SK-N-SH (cell line): ENCODE results near the gene DNMBP. TPM values are rescaled to one million over a fixed set of nuclear protein-coding genes. Genes with fewer than 3 reads are reported as not detected.

Source experiments
- CTCF ChIA-PET: fragments of 300-600, 350-600 bp; formaldehyde crosslinking; extraction: SDS; loops from one replicate; lab custom pipeline; 2021; lab: Yijun Ruan, JAX
- POLR2A ChIA-PET: fragments of 350-600 bp; sonication (Branson Sonifier 250); formaldehyde crosslinking; extraction: SDS; loops from one replicate; lab custom pipeline; 2020; ENCODE audit warnings: antibody characterized with exemption, inconsistent platforms; lab: Yijun Ruan, JAX
- DNase-seq: peaks from one replicate; pipeline ENCODE4 v3.0.0; 2012
- H2AFZ ChIP-seq: fragments of 200-600 bp; sonication (generic); 2 replicates; pipeline ENCODE4 v1.8.1; 2016; ENCODE audit warnings: antibody characterized with exemption, mild to moderate bottlenecking, low read depth
- H3F3A ChIP-seq: fragments of 200-600 bp; sonication (generic); replicated peaks from 2 replicates; pipeline ENCODE3; 2016; ENCODE audit warnings: antibody characterized with exemption, mild to moderate bottlenecking; ENCODE audit not compliant: insufficient read depth
- H3K27ac ChIP-seq, 2 experiments: fragments of 200-500 bp in 1 of 2; fragments of 200-600 bp in 1 of 2; sonication (Bioruptor generic) in 1 of 2; sonication (generic), shearing (Covaris generic) in 1 of 2; 2 replicates each; pipeline versions ENCODE4 v1.5.1 to v1.6.1; 2014 to 2016; ENCODE audit warnings: low read depth in 2 of 2, inconsistent platforms in 1 of 2, low read length in 1 of 2, mild to moderate bottlenecking in 1 of 2, mixed read lengths in 1 of 2
- H3K27me3 ChIP-seq: fragments of 200-600 bp; sonication (generic), shearing (Covaris generic); 2 replicates; pipeline ENCODE4 v1.6.1; 2016; ENCODE audit warnings: mixed run types; ENCODE audit not compliant: insufficient read depth
- H3K36me3 ChIP-seq, 2 experiments: fragments of 200-500 bp in 1 of 2; fragments of 200-600 bp in 1 of 2; sonication (Bioruptor generic) in 1 of 2; sonication (generic) in 1 of 2; replicated peaks in 1 of 2; 2 replicates each; pipeline versions ENCODE3 to v1.5.1; 2014 to 2016; ENCODE audit warnings: low read length in 1 of 2, mild to moderate bottlenecking in 1 of 2; ENCODE audit not compliant: insufficient read depth in 2 of 2, control insufficient read depth in 1 of 2
- H3K4me1 ChIP-seq, 2 experiments: fragments of 200-500 bp in 1 of 2; fragments of 200-600 bp in 1 of 2; sonication (Bioruptor generic) in 1 of 2; sonication (generic), shearing (Covaris generic) in 1 of 2; 2 replicates each; pipeline versions ENCODE4 v1.5.1 to v1.6.1; 2014 to 2016; ENCODE audit warnings: low read depth in 1 of 2, low read length in 1 of 2, mixed run types in 1 of 2; ENCODE audit not compliant: insufficient read depth in 2 of 2, control insufficient read depth in 1 of 2
- H3K4me2 ChIP-seq: fragments of 200-600 bp; sonication (generic), shearing (Covaris generic); 2 replicates; pipeline ENCODE4 v1.6.1; 2017; ENCODE audit warnings: mixed run types
- H3K4me3 ChIP-seq, 2 experiments: fragments of 200-500 bp in 1 of 2; fragments of 200-600 bp in 1 of 2; sonication (Bioruptor generic) in 1 of 2; sonication (generic), shearing (Covaris generic) in 1 of 2; 2 replicates each; pipeline versions ENCODE4 v1.5.1 to v1.8.1; 2014 to 2016; ENCODE audit warnings: low read depth in 2 of 2, inconsistent platforms in 1 of 2, low read length in 1 of 2, mild to moderate bottlenecking in 1 of 2, mixed read lengths in 1 of 2, moderate library complexity in 1 of 2
- H3K79me2 ChIP-seq: fragments of 200-600 bp; sonication (generic); 2 replicates; pipeline ENCODE4 v1.8.1; 2017; ENCODE audit warnings: mild to moderate bottlenecking; ENCODE audit not compliant: insufficient read depth
- H3K9ac ChIP-seq: fragments of 200-600 bp; sonication (generic); 2 replicates; pipeline ENCODE4 v1.6.1; 2017; ENCODE audit warnings: mixed run types
- H3K9me2 ChIP-seq: fragments of 200-600 bp; sonication (generic); 2 replicates; pipeline ENCODE4 v1.6.1; 2017; ENCODE audit warnings: mixed run types
- H3K9me3 ChIP-seq: fragments of 200-600 bp; sonication (generic); 2 replicates; pipeline ENCODE4 v1.6.1; 2017; ENCODE audit warnings: mixed run types, mild to moderate bottlenecking, moderate library complexity
- H4K20me1 ChIP-seq: fragments of 200-600 bp; sonication (generic); 2 replicates; pipeline ENCODE4 v1.6.1; 2017; ENCODE audit warnings: mild to moderate bottlenecking, mixed run types; ENCODE audit not compliant: insufficient read depth
- CTCF ChIP-seq: fragments of 200-600 bp; sonication (generic); IDR thresholded peaks from 2 replicates; pipeline ENCODE4 v1.6.1; 2017; ENCODE audit warnings: antibody characterized with exemption, mild to moderate bottlenecking, moderate library complexity
- ELF1 ChIP-seq: IDR thresholded peaks from 2 replicates; pipeline ENCODE4 v1.4.0; 2012
- FOXJ3 ChIP-seq: sonication (generic); formaldehyde crosslinking; IDR thresholded peaks from 2 replicates; pipeline ENCODE4 v1.5.1; 2020; ENCODE audit warnings: mild to moderate bottlenecking, missing genetic modification reagents
- MXI1 ChIP-seq: IDR thresholded peaks from 2 replicates; pipeline ENCODE4 v1.6.1; 2012; ENCODE audit warnings: mild to moderate bottlenecking, low read depth, low read length, improper control_type of control experiment
- POLR2AphosphoS5 ChIP-seq: IDR thresholded peaks from 2 replicates; pipeline ENCODE4 v1.6.1; 2012; ENCODE audit warnings: low read depth, low read length
- RAD21 ChIP-seq: IDR thresholded peaks from 2 replicates; pipeline ENCODE4 v1.6.1; 2012; ENCODE audit warnings: mild to moderate bottlenecking, low read length
- RFX5 ChIP-seq: IDR thresholded peaks from 2 replicates; pipeline ENCODE4 v1.6.1; 2012; ENCODE audit warnings: mild to moderate bottlenecking, improper control_type of control experiment, low read length
- SMC3 ChIP-seq: IDR thresholded peaks from 2 replicates; pipeline ENCODE4 v1.6.1; 2012; ENCODE audit warnings: low read depth, low read length, improper control_type of control experiment
- TAF1 ChIP-seq: IDR thresholded peaks from 2 replicates; pipeline ENCODE4 v1.6.1; 2012; ENCODE audit warnings: low read depth, mild to moderate bottlenecking, low read length, moderate library complexity, borderline replicate concordance
- USF2 ChIP-seq: fragments of 150-350 bp; IDR thresholded peaks from 2 replicates; pipeline ENCODE4 v1.6.1; 2017; ENCODE audit warnings: antibody characterized with exemption, low read length, low read depth, borderline replicate concordance
- YY1 ChIP-seq: IDR thresholded peaks from 2 replicates; pipeline ENCODE4 v1.4.0; 2012; ENCODE audit warnings: low read depth, mild to moderate bottlenecking
- ZBTB33 ChIP-seq: IDR thresholded peaks from 2 replicates; pipeline ENCODE4 v1.4.0; 2012; ENCODE audit warnings: low read depth, borderline replicate concordance
- WGBS: methylation state at CpG from one replicate; pipeline ENCODE4 v1.1.6; 2017; ENCODE audit warnings: low lambda C conversion rate; 5-methylcytosine and 5-hydroxymethylcytosine counted together
- polyA plus RNA-seq, 3 experiments: library from polyadenylated mRNA; depleted of rRNA; stranded (reverse); fragments of >200 nt; gene quantifications; 2 replicates each; pipeline ENCODE4 v1.2.3, GENCODE V29; 2012
- TF ChIP-seq, protein P1 (sequence below): fragments of 150-350 bp; IDR thresholded peaks from 2 replicates; pipeline ENCODE4 v1.6.1; 2016; ENCODE audit warnings: mild to moderate bottlenecking, low read depth, low read length

The DNMBP gene
- polyA plus RNA-seq, 1 of the 3 experiments (the other 2 are of a cell fraction): 40.2 TPM

- H3K9ac ChIP-seq: no peak overlapping the region
- peaks cover 3% of the 10 kb centered on the region for H3F3A ChIP-seq
- no peaks in the 10 kb centered on the region for H4K20me1 ChIP-seq
- H3K27me3 ChIP-seq: no peaks in the 10 kb centered on the region
- ChIA-PET POLR2A (interaction anchor here (0.6 kb wide), 1 partner anchor 824 kb away, joined by 3 read pairs; no protein-coding TSS in a partner anchor), CTCF (interaction anchor here (0.6 to 10.6 kb wide), 16 partner anchors 10 to 675 kb away, joined by 3 to 89 read pairs (median 3); partner anchors contain the start of gene DNMBP)
- H3K27ac ChIP-seq: no peak overlapping the region
- 44% methylated on average over 5 of the region's 5 CpGs for WGBS
- peak; percentile 54 for TF ChIP-seq CTCF
- no peak for TF ChIP-seq ZBTB33
- TF ChIP-seq, protein P1, sequence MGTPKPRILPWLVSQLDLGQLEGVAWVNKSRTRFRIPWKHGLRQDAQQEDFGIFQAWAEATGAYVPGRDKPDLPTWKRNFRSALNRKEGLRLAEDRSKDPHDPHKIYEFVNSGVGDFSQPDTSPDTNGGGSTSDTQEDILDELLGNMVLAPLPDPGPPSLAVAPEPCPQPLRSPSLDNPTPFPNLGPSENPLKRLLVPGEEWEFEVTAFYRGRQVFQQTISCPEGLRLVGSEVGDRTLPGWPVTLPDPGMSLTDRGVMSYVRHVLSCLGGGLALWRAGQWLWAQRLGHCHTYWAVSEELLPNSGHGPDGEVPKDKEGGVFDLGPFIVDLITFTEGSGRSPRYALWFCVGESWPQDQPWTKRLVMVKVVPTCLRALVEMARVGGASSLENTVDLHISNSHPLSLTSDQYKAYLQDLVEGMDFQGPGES: no peak
- peak; percentile 38 for TF ChIP-seq SMC3
- TF ChIP-seq USF2: no peak
- TF ChIP-seq ELF1: no peak
- TF ChIP-seq FOXJ3 (CRISPR knock-in tag): no peak
- no peak for TF ChIP-seq MXI1
- peak; percentile 48 for TF ChIP-seq RAD21
- TF ChIP-seq YY1: no peak
- no peak for TF ChIP-seq POLR2AphosphoS5
- no peak for TF ChIP-seq TAF1
- TF ChIP-seq RFX5: no peak
- TF ChIP-seq, all 33 proteins: peak for 3
- Histone ChIP-seq H3K9me2 (no peaks in the 10 kb centered on the region), H3K4me3 (no peak overlapping the region), H3K36me3 (no peaks in the 10 kb centered on the region), H2AFZ (no peak overlapping the region), H3K9me3 (no peaks in the 10 kb centered on the region), H3K4me2 (no peak overlapping the region), H3K79me2 (no peaks in the 10 kb centered on the region), H3K4me1 (no peaks in the 10 kb centered on the region; a peak in 1 of 4 replicates)
- DNase-seq: peak; percentile 31
These were observed 150.2 kb downstream of the DNMBP start for GRCh38 chr10:99859585-99859984.
